Measurements from ENCODE around the gene PHIP.

The PHIP gene

DNA sequence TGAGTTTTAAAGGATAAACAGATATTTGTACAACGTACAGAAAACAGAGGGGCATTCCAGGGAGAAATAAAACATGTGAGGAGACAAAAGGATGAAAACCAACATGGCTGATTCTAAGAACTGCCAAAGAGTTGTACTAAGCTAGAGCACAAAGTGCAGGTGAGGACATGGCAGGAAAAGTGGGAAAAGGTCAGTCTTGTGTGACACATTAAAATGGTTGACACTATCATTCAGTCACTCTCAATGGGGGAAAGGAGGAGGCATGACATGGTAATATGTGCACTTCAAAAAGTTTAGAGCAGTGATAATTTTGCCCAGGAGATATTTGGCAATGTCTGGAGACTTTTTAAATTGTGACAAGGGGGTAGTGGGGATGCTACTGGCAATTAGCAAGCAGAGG lies 21.8 kb downstream of the PHIP start:
- no peak for ATAC-seq (replicated peaks)
- no peak overlapping the region for H3K4me3 Mint-ChIP-seq
- H3K36me3 Mint-ChIP-seq: peaks cover 32 to 43% of the 10 kb centered on the region in 2 donors
- no peak overlapping the region for H3K27ac Mint-ChIP-seq
- H3K27me3 Mint-ChIP-seq: no peaks in the 10 kb centered on the region
- peaks cover 0 to 6% of the 10 kb centered on the region in 2 donors for H3K9me3 Mint-ChIP-seq
- H3K4me1 Mint-ChIP-seq: peaks cover 4 to 9% of the 10 kb centered on the region in 2 donors
- no peak for DNase-seq

DNA sequence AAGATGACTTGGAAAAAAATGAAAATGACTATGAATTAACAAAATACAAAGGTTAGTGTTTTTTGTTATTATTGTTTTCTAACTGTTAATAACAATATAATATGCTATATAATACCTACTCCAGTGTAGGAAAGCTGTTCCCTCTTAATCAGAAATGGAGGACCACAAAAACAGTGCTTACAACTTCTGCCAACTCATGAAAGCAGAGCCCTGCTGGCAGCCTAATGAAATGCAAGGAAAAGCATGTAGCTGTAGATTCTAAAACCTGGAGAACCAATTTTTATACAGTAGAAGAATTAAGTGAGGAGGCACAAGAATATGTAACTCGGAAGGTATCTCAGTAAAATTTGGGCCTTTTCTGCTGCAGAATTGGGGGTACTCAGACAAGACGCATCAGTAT lies 29.4 kb downstream of the PHIP start:
- DNase-seq (no peak), ATAC-seq (replicated peaks) (no peak)
- Mint-ChIP-seq H3K9me3 (peaks cover 0 to 6% of the 10 kb centered on the region in 2 donors), H3K4me1 (peaks cover 4 to 5% of the 10 kb centered on the region in 2 donors), H3K27ac (no peak overlapping the region), H3K36me3 (peaks cover 28 to 52% of the 10 kb centered on the region in 2 donors), H3K27me3 (no peaks in the 10 kb centered on the region), H3K4me3 (no peak overlapping the region)

DNA sequence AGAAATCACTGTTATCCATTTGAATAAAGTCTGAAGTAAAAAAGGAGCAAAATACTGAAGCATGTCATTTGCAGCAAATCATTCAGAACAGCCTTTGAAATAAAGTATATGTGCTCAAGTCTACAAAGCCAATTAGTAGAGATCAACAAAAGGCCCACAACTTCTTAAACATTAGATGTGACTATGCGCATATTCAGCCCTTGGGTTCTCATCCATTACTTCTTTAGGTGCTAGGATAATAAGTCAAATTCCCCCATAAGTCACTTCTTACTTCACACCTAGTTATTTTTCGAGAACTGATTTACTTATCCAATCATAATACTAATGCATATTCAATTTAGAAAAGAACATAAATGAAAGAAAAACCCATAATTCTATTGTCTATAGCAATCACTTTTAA lies 31.0 kb downstream of the PHIP start:
- no peak overlapping the region for H3K4me3 Mint-ChIP-seq
- H3K27ac Mint-ChIP-seq: no peak overlapping the region
- H3K9me3 Mint-ChIP-seq: peaks cover 0 to 3% of the 10 kb centered on the region in 2 donors
- ATAC-seq (replicated peaks) (no peak), DNase-seq (no peak)
- H3K4me1 Mint-ChIP-seq: peaks cover 8 to 9% of the 10 kb centered on the region in 2 donors
- H3K36me3 Mint-ChIP-seq: peaks cover 17 to 47% of the 10 kb centered on the region in 2 donors
- no peaks in the 10 kb centered on the region for H3K27me3 Mint-ChIP-seq

DNA sequence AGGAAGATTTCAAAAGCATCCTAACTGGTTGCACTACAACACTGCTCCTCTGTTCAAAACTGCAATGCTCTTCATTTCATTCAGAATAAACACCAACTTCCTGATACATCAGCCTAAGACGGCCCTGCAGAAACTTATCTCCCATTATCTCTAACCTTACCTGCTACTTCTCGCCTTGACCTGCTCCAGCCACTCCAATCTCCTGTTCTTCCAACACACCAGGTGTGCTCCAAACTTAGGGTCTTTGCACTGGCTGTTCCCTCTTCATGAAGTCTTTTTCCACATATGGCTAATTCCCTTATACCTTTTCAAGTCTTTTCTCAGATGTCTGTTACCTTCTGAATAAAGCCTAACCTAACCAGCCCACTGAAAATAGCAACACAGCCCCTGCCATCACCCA lies 32.1 kb downstream of the PHIP start:
- H3K9me3 Mint-ChIP-seq: no peaks in the 10 kb centered on the region
- no peak overlapping the region for H3K4me3 Mint-ChIP-seq
- H3K36me3 Mint-ChIP-seq: peaks cover 14 to 48% of the 10 kb centered on the region in 2 donors
- H3K27ac Mint-ChIP-seq: no peak overlapping the region
- peaks cover 8 to 9% of the 10 kb centered on the region in 2 donors for H3K4me1 Mint-ChIP-seq
- no peaks in the 10 kb centered on the region for H3K27me3 Mint-ChIP-seq
- DNase-seq (no peak), ATAC-seq (replicated peaks) (no peak)

DNA sequence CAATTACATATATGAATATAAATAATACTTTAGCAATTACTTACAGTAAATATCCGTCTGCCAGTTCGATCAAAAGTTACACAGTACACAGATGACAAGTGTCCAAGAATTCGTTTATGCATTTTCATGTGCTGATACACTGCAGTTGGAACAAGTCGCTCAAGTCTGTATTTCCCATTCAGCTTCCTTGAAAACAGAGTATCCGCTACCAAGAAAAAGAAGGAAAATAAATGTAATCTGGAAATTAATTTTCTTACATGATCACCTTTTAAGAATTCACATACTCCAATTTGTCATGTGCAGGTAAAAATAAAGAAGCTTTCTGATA lies 35.3 kb downstream of the PHIP start:
- ATAC-seq (replicated peaks): no peak
- no peak for DNase-seq
- Mint-ChIP-seq H3K27ac (peak overlapping the region; percentile 42), H3K27me3 (no peaks in the 10 kb centered on the region), H3K36me3 (peaks cover 15 to 50% of the 10 kb centered on the region in 2 donors), H3K4me1 (peaks cover 15 to 17% of the 10 kb centered on the region in 2 donors), H3K9me3 (no peaks in the 10 kb centered on the region), H3K4me3 (no peak overlapping the region)

DNA sequence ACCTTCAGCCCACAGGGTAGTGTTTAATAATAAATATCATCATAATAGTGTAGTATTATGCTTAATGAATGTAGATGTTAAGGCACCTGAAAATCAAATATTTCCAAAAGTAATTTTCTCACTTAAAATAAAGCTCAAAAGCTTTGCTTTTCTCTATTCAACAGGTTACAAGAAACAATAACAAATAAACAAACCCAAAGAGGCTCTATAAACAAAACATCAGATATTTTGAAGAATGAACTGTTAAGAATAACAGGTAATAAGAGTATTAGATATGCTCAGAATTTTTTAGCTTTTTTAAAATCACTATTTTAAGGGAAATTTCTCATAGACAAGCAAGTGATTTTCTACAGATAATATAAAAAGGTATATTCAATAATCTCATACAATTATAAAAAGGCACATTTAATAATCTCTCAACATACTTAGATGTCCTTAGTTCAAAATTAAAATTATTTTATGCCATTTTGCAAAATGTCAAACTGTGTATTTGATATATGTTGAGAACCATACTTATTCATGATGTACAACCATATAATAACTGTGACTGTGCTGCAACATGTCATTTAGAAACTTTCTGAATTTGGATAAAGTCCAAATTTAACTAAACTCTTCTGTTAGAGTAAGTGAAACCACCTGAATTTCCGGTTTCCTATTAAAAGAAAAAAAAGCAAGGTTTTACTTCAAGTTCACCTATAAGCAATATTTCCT lies 35.8 kb downstream of the PHIP start:
- DNase-seq (no peak), ATAC-seq (replicated peaks) (peak in 1 of 2 donors; percentile 53)
- no peak overlapping the region for H3K4me3 Mint-ChIP-seq
- H3K27ac Mint-ChIP-seq: no peak overlapping the region
- H3K4me1 Mint-ChIP-seq: peaks cover 15 to 20% of the 10 kb centered on the region in 2 donors
- no peaks in the 10 kb centered on the region for H3K9me3 Mint-ChIP-seq
- H3K27me3 Mint-ChIP-seq: no peaks in the 10 kb centered on the region
- peaks cover 17 to 52% of the 10 kb centered on the region in 2 donors for H3K36me3 Mint-ChIP-seq

DNA sequence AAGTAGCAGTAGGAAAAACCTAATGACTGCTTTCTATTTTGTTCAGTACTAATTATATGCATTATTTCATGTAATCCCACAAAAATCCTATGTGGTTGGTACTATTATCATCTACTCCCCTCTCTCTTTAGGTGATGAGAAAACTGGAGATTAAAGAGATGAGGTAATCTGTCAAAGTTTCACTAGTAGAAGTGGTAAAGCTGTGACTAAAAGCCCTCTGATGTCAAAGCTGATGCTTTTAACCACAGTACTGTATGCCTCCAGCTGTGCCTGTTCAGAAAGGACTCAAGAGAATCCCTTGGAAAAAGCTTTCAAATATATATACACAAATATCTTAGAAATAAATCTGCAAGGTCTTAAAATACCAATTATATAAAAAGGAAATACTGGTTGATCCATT lies 38.0 kb downstream of the PHIP start:
- H3K9me3 Mint-ChIP-seq: peaks cover 0 to 1% of the 10 kb centered on the region in 2 donors

DNA sequence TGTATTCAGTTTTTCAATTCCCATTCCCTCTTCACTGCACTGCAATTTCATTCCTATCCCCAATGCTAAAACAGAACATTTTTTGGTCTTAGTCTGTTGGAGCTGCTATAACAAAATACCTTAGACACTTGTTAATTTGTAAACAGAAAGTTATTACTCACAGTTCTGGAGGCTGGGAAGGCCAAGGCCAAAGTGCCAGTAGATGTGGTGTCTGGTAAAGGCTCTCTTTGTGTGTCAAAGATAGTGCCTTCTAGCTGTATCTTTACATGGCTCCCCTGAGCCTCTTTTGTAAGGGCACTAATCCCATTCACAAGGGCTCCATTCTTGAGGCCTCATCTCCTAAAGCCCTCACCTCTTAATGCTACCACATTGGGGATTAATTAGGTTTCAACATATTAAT lies 40.0 kb downstream of the PHIP start:
- peaks cover 27 to 60% of the 10 kb centered on the region in 2 donors for H3K36me3 Mint-ChIP-seq
- H3K4me1 Mint-ChIP-seq: peaks cover 29 to 30% of the 10 kb centered on the region in 2 donors

More for the DNA sequence above, 38.0 kb downstream of the PHIP start:
- peak in 1 of 2 donors; percentile 73 for ATAC-seq (replicated peaks)
- Mint-ChIP-seq H3K4me1 (peaks cover 24 to 25% of the 10 kb centered on the region in 2 donors), H3K36me3 (peaks cover 24 to 57% of the 10 kb centered on the region in 2 donors), H3K27ac (no peak overlapping the region), H3K27me3 (no peaks in the 10 kb centered on the region), H3K4me3 (no peak overlapping the region)
- DNase-seq: no peak

DNA sequence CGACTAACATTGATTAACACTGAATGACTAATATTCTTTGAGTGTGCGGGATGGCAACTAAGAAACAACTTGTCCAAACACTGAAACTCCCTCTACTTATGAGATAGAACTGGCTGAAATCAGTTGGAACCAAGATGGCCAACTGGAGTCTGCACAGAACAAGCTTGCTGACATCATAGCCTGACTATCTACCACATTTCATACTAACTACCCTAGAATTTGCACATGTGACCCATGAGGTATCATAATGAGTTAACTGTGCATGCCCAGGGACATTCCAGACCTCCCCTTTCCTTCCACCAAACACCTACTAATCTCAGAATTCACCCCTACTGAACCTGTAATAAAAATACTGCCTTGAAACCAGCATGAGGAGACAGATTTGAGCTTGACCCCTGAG lies 43.2 kb downstream of the PHIP start:
- H3K4me1 Mint-ChIP-seq: peaks cover 34 to 36% of the 10 kb centered on the region in 2 donors
- H3K27ac Mint-ChIP-seq: peak overlapping the region; percentile 4
- DNase-seq (no peak), ATAC-seq (replicated peaks) (peak; percentile 52 to 93)
- H3K36me3 Mint-ChIP-seq: peaks cover 44 to 66% of the 10 kb centered on the region in 2 donors
- no peak overlapping the region for H3K4me3 Mint-ChIP-seq
- no peaks in the 10 kb centered on the region for H3K27me3 Mint-ChIP-seq
- peaks cover 0 to 4% of the 10 kb centered on the region in 2 donors for H3K9me3 Mint-ChIP-seq

More for the DNA sequence above, 40.0 kb downstream of the PHIP start:
- ATAC-seq (replicated peaks) (no peak), DNase-seq (no peak)
- Mint-ChIP-seq H3K27ac (no peak overlapping the region), H3K9me3 (peaks cover 0 to 4% of the 10 kb centered on the region in 2 donors), H3K27me3 (no peaks in the 10 kb centered on the region), H3K4me3 (no peak overlapping the region)

DNA sequence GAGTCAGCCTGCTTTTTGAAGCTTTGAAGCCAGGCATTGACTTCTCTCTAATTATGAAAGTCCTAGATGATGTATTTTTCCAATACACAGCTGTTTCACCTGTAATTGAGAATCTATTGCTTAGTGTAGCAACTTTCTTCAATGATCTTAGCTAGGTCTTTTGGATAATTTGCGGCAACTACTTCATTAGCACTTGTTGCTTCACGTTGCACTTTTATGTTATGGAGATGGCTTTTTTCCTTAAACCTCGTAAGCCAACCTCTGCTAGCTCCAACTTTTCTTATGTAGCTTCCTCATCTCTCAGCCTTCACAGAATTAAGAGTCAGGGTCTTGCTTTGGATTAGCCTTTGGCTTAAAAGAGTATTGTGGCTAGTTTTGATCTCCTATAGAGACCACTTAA lies 44.8 kb downstream of the PHIP start:
- Mint-ChIP-seq H3K9me3 (peaks cover 0 to 4% of the 10 kb centered on the region in 2 donors), H3K27ac (no peak overlapping the region), H3K36me3 (peaks cover 42 to 66% of the 10 kb centered on the region in 2 donors), H3K4me3 (no peak overlapping the region), H3K4me1 (peaks cover 29 to 38% of the 10 kb centered on the region in 2 donors), H3K27me3 (no peaks in the 10 kb centered on the region)
- DNase-seq (no peak), ATAC-seq (replicated peaks) (no peak)

DNA sequence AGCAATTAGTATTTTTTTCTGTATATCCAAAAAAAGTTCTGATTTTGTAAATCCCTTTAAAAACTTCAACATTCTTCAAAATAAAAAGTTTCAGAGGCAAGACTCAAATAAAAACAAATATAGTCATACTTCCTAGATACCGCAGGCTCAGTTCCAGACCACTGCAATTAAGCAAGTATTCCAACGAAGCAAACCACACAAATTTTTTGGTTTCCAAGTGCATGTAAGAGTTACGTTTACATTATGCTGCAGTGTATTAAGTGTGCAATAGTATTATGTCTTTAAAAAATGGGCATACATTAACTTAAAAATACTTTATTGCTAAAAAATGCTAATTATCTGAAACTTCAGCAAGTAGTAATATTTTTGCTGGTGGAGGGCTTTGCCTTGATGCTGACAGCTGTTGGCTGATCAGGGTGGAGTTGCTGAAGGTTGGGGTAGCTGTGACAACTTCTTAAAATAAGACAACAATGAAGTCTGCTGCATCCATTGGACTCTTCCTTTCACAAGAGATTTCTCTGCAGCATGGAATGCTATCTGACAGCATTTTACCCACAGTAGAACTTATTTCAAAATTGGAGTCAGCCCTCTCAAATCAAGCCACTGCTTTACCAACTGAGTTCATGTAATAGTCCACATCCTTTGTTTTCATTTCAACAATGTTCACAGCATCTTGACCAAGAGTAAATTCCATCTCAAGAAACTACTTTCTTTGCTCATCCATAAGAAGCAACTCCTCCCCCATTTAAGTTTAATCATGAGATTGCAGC lies 46.0 kb downstream of the PHIP start:
- H3K4me3 Mint-ChIP-seq: no peak overlapping the region
- peaks cover 30 to 38% of the 10 kb centered on the region in 2 donors for H3K4me1 Mint-ChIP-seq
- ATAC-seq (replicated peaks): no peak
- peaks cover 46 to 65% of the 10 kb centered on the region in 2 donors for H3K36me3 Mint-ChIP-seq
- H3K27me3 Mint-ChIP-seq: no peaks in the 10 kb centered on the region
- no peak for DNase-seq
- peaks cover 0 to 4% of the 10 kb centered on the region in 2 donors for H3K9me3 Mint-ChIP-seq
- H3K27ac Mint-ChIP-seq: no peak overlapping the region

DNA sequence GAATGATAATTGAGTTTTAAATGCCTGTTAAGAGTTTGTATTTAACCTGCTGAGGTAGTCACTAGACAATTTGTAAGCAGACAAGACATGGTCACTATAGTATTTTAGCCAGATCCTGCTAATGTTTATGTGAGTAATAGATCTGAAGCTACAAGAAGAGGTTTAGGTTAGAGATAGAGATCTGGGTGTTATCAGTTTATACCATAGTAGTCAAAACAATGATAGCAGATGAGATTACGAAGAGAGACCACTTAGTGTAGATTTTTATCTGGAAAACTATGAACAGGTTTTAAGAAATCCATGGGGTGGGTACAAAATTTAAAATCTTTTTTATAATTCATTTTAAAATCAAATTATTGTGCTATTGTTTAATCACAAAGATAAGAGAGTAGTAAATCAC lies 47.5 kb downstream of the PHIP start:
- Mint-ChIP-seq H3K9me3 (peaks cover 0 to 4% of the 10 kb centered on the region in 2 donors), H3K4me1 (peaks cover 22 to 26% of the 10 kb centered on the region in 2 donors)

DNA sequence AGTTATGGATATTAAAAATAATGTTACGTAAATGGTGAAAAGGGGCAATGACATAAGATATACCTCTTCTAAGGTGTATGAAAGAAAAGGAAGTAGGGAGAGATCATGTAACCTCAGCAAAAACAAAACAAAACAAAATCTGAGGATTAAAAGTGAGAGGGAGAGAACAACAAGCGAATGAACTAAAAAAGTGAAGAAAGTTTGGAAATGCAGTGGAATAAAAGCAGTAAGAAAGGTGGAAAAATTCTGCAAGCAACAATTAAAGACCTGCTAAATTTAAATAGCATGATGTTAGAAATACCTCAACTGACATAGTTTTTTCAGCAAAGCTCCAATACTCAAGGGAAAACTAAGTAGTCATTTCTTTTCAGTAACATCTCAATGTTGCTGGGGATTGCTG lies 48.0 kb downstream of the PHIP start:
- Mint-ChIP-seq H3K4me1 (peaks cover 21 to 24% of the 10 kb centered on the region in 2 donors), H3K27ac (no peak overlapping the region), H3K36me3 (peaks cover 37 to 54% of the 10 kb centered on the region in 2 donors), H3K4me3 (no peak overlapping the region), H3K27me3 (no peaks in the 10 kb centered on the region), H3K9me3 (peaks cover 0 to 3% of the 10 kb centered on the region in 2 donors)
- ATAC-seq (replicated peaks) (no peak), DNase-seq (no peak)

More for the DNA sequence above, 47.5 kb downstream of the PHIP start:
- no peaks in the 10 kb centered on the region for H3K27me3 Mint-ChIP-seq
- H3K27ac Mint-ChIP-seq: no peak overlapping the region
- ATAC-seq (replicated peaks) (no peak), DNase-seq (no peak)
- no peak overlapping the region for H3K4me3 Mint-ChIP-seq
- H3K36me3 Mint-ChIP-seq: peaks cover 38 to 53% of the 10 kb centered on the region in 2 donors

DNA sequence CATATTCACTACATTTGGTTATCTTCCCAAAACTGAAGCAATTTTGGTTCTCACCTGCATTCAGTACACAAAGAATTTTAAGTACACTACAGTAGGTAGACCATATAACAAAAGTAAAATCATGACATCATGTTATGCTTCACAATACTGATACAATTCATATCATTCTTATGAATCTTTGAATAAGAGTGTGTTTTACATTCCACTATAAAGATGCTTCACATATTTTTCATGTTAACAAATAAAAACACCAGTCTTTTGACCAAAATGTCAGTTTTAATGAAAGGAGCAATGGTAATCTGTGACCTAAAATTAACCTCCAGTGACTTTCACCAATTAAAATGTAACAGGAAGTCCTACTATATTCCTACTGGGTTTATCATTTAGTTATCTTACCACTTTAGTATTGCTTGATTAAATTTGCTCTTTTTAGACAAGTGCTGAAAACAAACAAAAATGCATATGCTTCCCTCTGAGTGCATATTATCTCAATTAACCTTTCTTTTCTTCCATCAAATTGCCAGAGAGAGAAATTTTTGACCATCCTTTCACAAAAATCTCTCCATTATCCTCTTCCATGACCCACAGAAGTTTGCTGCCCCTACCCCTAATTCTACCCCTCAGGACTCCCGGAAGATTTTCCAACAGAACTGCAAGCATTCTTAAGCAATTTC lies 49.3 kb downstream of the PHIP start:
- no peak overlapping the region for H3K27ac Mint-ChIP-seq
- peaks cover 16 to 19% of the 10 kb centered on the region in 2 donors for H3K4me1 Mint-ChIP-seq

More for the DNA sequence above, 49.3 kb downstream of the PHIP start:
- Mint-ChIP-seq H3K36me3 (peaks cover 38 to 52% of the 10 kb centered on the region in 2 donors), H3K4me3 (no peak overlapping the region), H3K27me3 (no peaks in the 10 kb centered on the region), H3K9me3 (no peaks in the 10 kb centered on the region)
- ATAC-seq (replicated peaks): no peak
- DNase-seq: no peak

All from stimulated activated naive B cell treated with anti-CD40 and anti-IgM and Interleukin-4, amounts not matched to agents 10 μg/mL and 1 μg/mL and 100 μg/mL, for 72 hours (primary cell).